ENCODE results near the gene SPACA6.
"Not testable (repeated sequence)": the region's sequence is repeated elsewhere in the genome, so short reads cannot be mapped to it uniquely, and the experiment has no call there.

Gene SPACA6

GRCh38 chr19:51706885-51707284, 13.8 kb downstream of the SPACA6 start:
- DNase-seq = no peak

- no peak for DNase-seq
These were observed 15.7 kb downstream of the SPACA6 start for GRCh38 chr19:51708811-51709210.

- no peak for DNase-seq
These were observed 16.4 kb downstream of the SPACA6 start for GRCh38 chr19:51709575-51709974.

- no peak for DNase-seq
These were observed 17.0 kb downstream of the SPACA6 start for GRCh38 chr19:51710163-51710562.

GRCh38 chr19:51711702-51712101, 18.6 kb downstream of the SPACA6 start:
- no peak for DNase-seq

- no peak for DNase-seq
These were observed 19.4 kb downstream of the SPACA6 start for GRCh38 chr19:51712461-51713081.

GRCh38 chr19:51713319-51714285, 20.5 kb downstream of the SPACA6 start:
- no peak for DNase-seq

GRCh38 chr19:51714848-51715247, 21.7 kb downstream of the SPACA6 start:
- DNase-seq = no peak

- DNase-seq = no peak
These were observed 22.7 kb downstream of the SPACA6 start for GRCh38 chr19:51715850-51716249.

- no peak for DNase-seq
These were observed 23.8 kb downstream of the SPACA6 start for GRCh38 chr19:51716925-51717324.

- no peak for DNase-seq
These were observed 26.3 kb downstream of the SPACA6 start for GRCh38 chr19:51719251-51719988.

- DNase-seq = no peak
These were observed 28.8 kb downstream of the SPACA6 start for GRCh38 chr19:51721905-51722304.

GRCh38 chr19:51722492-51722891, 29.4 kb downstream of the SPACA6 start:
- no peak for DNase-seq

- DNase-seq = no peak
These were observed 31.4 kb downstream of the SPACA6 start for GRCh38 chr19:51724543-51724942.

GRCh38 chr19:51726049-51726448, 32.9 kb downstream of the SPACA6 start:
- DNase-seq = no peak

GRCh38 chr19:51727349-51727880, 34.3 kb downstream of the SPACA6 start:
- DNase-seq = no peak

GRCh38 chr19:51729781-51730180, 36.7 kb downstream of the SPACA6 start:
- DNase-seq = no peak

GRCh38 chr19:51733742-51734522, 40.8 kb downstream of the SPACA6 start:
- DNase-seq = no peak

GRCh38 chr19:51735759-51736449, 42.8 kb downstream of the SPACA6 start:
- no peak for DNase-seq

GRCh38 chr19:51737389-51737788, 44.3 kb downstream of the SPACA6 start:
- DNase-seq = no peak

- DNase-seq = no peak
These were observed 44.8 kb downstream of the SPACA6 start for GRCh38 chr19:51737924-51738323.

GRCh38 chr19:51738523-51738922, 45.4 kb downstream of the SPACA6 start:
- DNase-seq = not testable (repeated sequence)

Data from activated gamma-delta T cell (primary cell).